HepG2 (cell line): ENCODE results near the gene TNFSF13. TPM values are rescaled to one million over a fixed set of nuclear protein-coding genes. Genes with fewer than 3 reads are reported as not detected.

ENCODE experiments used
- GABPA ChIP-seq, 2 experiments: IDR thresholded peaks; 2 replicates each; pipeline ENCODE4 v1.6.1; 2011 to 2016; ENCODE audit warnings: low read depth in 2 of 2, low read length in 1 of 2, missing biosample characterization in 1 of 2, missing genetic modification characterization in 1 of 2
- MAFG ChIP-seq: sonication (generic); formaldehyde crosslinking; IDR thresholded peaks from 2 replicates; pipeline ENCODE4 v1.5.1; 2020; ENCODE audit warnings: mild to moderate bottlenecking, missing genetic modification reagents
- PHF21A ChIP-seq: sonication (generic); formaldehyde crosslinking; IDR thresholded peaks from 2 replicates; pipeline ENCODE4 v1.5.0; 2020; ENCODE audit warnings: mild to moderate bottlenecking, missing genetic modification reagents
- RAD51 ChIP-seq: fragments of 450-650 bp; IDR thresholded peaks from 2 replicates; pipeline ENCODE4 v1.6.1; 2016; ENCODE audit warnings: borderline replicate concordance
- RBM39 ChIP-seq: fragments of 200-400 bp; formaldehyde crosslinking; IDR thresholded peaks from one replicate; pipeline ENCODE4 v1.6.1; 2018; ENCODE audit warnings: antibody characterized with exemption, mild to moderate bottlenecking, low read depth, low read length; ENCODE audit not compliant: poor library complexity, severe bottlenecking
- SAFB2 ChIP-seq: sonication (generic); formaldehyde crosslinking; IDR thresholded peaks from 2 replicates; pipeline ENCODE4 v1.5.1; 2020; ENCODE audit warnings: missing genetic modification reagents, low read depth, mild to moderate bottlenecking, borderline replicate concordance
- SAP130 ChIP-seq: IDR thresholded peaks from 2 replicates; pipeline ENCODE4 v1.6.1; 2016; ENCODE audit warnings: low read depth
- STAT5B ChIP-seq: sonication (generic); formaldehyde crosslinking; IDR thresholded peaks from 2 replicates; pipeline ENCODE4 v1.4.0; 2020; ENCODE audit warnings: missing genetic modification reagents
- THAP11 ChIP-seq: IDR thresholded peaks from 2 replicates; pipeline ENCODE4 v1.6.1; 2016; ENCODE audit warnings: missing biosample characterization, missing genetic modification reagents
- TRIM24 ChIP-seq: sonication (generic); formaldehyde crosslinking; IDR thresholded peaks from 2 replicates; pipeline ENCODE4 v1.8.0; 2022; ENCODE audit warnings: mild to moderate bottlenecking, missing genetic modification reagents
- ZKSCAN5 ChIP-seq: sonication (generic); formaldehyde crosslinking; IDR thresholded peaks from 2 replicates; pipeline ENCODE4 v1.5.1; 2020; ENCODE audit warnings: mild to moderate bottlenecking, missing genetic modification reagents
- ZNF383 ChIP-seq: sonication (generic); formaldehyde crosslinking; IDR thresholded peaks from 2 replicates; pipeline ENCODE4 v1.4.0; 2020; ENCODE audit warnings: missing genetic modification reagents, mild to moderate bottlenecking, borderline replicate concordance
- polyA plus RNA-seq, 8 experiments: library from polyadenylated mRNA; depleted of rRNA in 3 of 8; stranded (reverse) in 7 of 8; unstranded in 1 of 8; fragments of >200 nt; fragmentation: Illumina TruSeq in 4 of 8; extraction: Trizol in 4 of 8; gene quantifications; 2 replicates each; pipeline versions ENCODE4 v1.2.1 to v1.2.3, GENCODE V29; 2011 to 2016; ENCODE audit warnings: low read depth in 4 of 8, missing spikeins in 1 of 8, mixed read lengths in 1 of 8; ENCODE audit not compliant: insufficient read depth in 1 of 8
- total RNA-seq, 5 experiments: library from RNA; depleted of rRNA; stranded (reverse); fragments of >200 nt; fragmentation: Illumina TruSeq; extraction: Trizol; gene quantifications; 2 replicates each; pipeline ENCODE4 v1.2.3, GENCODE V29; 2016; ENCODE audit warnings: low read depth in 1 of 5
- TF ChIP-seq, protein P1 (sequence below), 2 experiments: sonication (generic) in 1 of 2; formaldehyde crosslinking in 1 of 2; IDR thresholded peaks; 2 replicates each; pipeline versions ENCODE4 v1.6.1 to v1.9.0; 2014 to 2022; ENCODE audit warnings: antibody characterized with exemption in 1 of 2, borderline replicate concordance in 1 of 2, inconsistent platforms in 1 of 2, low read depth in 1 of 2, missing genetic modification reagents in 1 of 2
- TF ChIP-seq, protein P2 (sequence below), 2 experiments: sonication (generic) in 1 of 2; formaldehyde crosslinking in 1 of 2; IDR thresholded peaks; 2 replicates each; pipeline versions ENCODE4 v1.4.0 to v1.6.1; 2016 to 2020; ENCODE audit warnings: borderline replicate concordance in 1 of 2, low read depth in 1 of 2, mild to moderate bottlenecking in 1 of 2, missing genetic modification reagents in 1 of 2
- TF ChIP-seq, protein P3 (sequence below): sonication (generic); formaldehyde crosslinking; IDR thresholded peaks from 2 replicates; pipeline ENCODE4 v1.8.0; 2022; ENCODE audit warnings: mild to moderate bottlenecking, missing genetic modification reagents
- TF ChIP-seq, protein P4 (sequence below): sonication (generic); formaldehyde crosslinking; IDR thresholded peaks from 2 replicates; pipeline ENCODE4 v1.4.0; 2020; ENCODE audit warnings: missing genetic modification reagents, low read depth, mild to moderate bottlenecking, borderline replicate concordance

Gene TNFSF13
- total and polyA plus RNA-seq, 2 of the 13 experiments (the other 11 are each of a cell fraction or from before 2014, with no cell fraction given): 2.5 to 3.3 TPM

DNA sequence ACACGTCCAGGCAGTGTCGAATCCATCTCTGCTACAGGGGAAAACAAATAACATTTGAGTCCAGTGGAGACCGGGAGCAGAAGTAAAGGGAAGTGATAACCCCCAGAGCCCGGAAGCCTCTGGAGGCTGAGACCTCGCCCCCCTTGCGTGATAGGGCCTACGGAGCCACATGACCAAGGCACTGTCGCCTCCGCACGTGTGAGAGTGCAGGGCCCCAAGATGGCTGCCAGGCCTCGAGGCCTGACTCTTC is 13.7 kb downstream of the TNFSF13 start (continued):
- TF ChIP-seq, protein P1, sequence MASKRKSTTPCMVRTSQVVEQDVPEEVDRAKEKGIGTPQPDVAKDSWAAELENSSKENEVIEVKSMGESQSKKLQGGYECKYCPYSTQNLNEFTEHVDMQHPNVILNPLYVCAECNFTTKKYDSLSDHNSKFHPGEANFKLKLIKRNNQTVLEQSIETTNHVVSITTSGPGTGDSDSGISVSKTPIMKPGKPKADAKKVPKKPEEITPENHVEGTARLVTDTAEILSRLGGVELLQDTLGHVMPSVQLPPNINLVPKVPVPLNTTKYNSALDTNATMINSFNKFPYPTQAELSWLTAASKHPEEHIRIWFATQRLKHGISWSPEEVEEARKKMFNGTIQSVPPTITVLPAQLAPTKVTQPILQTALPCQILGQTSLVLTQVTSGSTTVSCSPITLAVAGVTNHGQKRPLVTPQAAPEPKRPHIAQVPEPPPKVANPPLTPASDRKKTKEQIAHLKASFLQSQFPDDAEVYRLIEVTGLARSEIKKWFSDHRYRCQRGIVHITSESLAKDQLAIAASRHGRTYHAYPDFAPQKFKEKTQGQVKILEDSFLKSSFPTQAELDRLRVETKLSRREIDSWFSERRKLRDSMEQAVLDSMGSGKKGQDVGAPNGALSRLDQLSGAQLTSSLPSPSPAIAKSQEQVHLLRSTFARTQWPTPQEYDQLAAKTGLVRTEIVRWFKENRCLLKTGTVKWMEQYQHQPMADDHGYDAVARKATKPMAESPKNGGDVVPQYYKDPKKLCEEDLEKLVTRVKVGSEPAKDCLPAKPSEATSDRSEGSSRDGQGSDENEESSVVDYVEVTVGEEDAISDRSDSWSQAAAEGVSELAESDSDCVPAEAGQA (IDR thresholded peaks at IDR 0.05; ENCODE audit: low read depth): peak; percentile 98
- TF ChIP-seq, protein P1 (CRISPR knock-in tag; IDR thresholded peaks at IDR 0.05; ENCODE audit: borderline replicate concordance): no peak
- TF ChIP-seq RBM39: no peak
- peak; percentile 98 for TF ChIP-seq SAP130 (CRISPR knock-in tag)
- TF ChIP-seq ZKSCAN5: 0 out of 2 replicates have a peak, but pooled peaks have one; percentile 54
- TF ChIP-seq STAT5B (CRISPR knock-in tag): no peak
- TF ChIP-seq, protein P2, sequence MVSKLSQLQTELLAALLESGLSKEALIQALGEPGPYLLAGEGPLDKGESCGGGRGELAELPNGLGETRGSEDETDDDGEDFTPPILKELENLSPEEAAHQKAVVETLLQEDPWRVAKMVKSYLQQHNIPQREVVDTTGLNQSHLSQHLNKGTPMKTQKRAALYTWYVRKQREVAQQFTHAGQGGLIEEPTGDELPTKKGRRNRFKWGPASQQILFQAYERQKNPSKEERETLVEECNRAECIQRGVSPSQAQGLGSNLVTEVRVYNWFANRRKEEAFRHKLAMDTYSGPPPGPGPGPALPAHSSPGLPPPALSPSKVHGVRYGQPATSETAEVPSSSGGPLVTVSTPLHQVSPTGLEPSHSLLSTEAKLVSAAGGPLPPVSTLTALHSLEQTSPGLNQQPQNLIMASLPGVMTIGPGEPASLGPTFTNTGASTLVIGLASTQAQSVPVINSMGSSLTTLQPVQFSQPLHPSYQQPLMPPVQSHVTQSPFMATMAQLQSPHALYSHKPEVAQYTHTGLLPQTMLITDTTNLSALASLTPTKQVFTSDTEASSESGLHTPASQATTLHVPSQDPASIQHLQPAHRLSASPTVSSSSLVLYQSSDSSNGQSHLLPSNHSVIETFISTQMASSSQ (IDR thresholded peaks at IDR 0.05; ENCODE audit: low read depth): no peak
- TF ChIP-seq, protein P2 (CRISPR knock-in tag; IDR thresholded peaks at IDR 0.05; ENCODE audit: borderline replicate concordance): no peak; the same call in 1 of the 2 replicates
- no peak for TF ChIP-seq TRIM24 (CRISPR knock-in tag)
- peak; percentile 79 for TF ChIP-seq GABPA (IDR thresholded peaks at IDR 0.05; ENCODE audit: low read depth, low read length)
- peak; percentile 97 for TF ChIP-seq GABPA (CRISPR knock-in tag; IDR thresholded peaks at IDR 0.05; ENCODE audit: low read depth)
- no peak for TF ChIP-seq SAFB2 (CRISPR knock-in tag)
- TF ChIP-seq, protein P3, sequence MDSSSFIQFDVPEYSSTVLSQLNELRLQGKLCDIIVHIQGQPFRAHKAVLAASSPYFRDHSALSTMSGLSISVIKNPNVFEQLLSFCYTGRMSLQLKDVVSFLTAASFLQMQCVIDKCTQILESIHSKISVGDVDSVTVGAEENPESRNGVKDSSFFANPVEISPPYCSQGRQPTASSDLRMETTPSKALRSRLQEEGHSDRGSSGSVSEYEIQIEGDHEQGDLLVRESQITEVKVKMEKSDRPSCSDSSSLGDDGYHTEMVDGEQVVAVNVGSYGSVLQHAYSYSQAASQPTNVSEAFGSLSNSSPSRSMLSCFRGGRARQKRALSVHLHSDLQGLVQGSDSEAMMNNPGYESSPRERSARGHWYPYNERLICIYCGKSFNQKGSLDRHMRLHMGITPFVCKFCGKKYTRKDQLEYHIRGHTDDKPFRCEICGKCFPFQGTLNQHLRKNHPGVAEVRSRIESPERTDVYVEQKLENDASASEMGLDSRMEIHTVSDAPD (CRISPR knock-in tag): no peak
- peak; percentile 87 for TF ChIP-seq RAD51
- TF ChIP-seq ZNF383 (CRISPR knock-in tag): no peak
- peak; percentile 60; the same call in 1 of the 2 replicates for TF ChIP-seq PHF21A (CRISPR knock-in tag)
- TF ChIP-seq MAFG: no peak
- peak; percentile 95; the same call in 1 of the 2 replicates for TF ChIP-seq THAP11 (CRISPR knock-in tag)
- TF ChIP-seq, protein P4, sequence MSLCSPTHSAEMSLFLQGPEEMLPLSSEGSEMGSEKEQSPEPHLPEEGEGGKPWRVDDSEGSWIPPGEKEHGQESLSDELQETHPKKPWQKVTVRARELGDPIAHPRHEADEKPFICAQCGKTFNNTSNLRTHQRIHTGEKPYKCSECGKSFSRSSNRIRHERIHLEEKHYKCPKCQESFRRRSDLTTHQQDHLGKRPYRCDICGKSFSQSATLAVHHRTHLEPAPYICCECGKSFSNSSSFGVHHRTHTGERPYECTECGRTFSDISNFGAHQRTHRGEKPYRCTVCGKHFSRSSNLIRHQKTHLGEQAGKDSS: 0 out of 2 replicates have a peak, but pooled peaks have one; percentile 44
